NCI-H187 treated with DMSO at 0.1 percent for 48 hours (cell line): ENCODE results near the gene EFCAB10.

Experiments used
- DNase-seq: peaks from one replicate; lab custom pipeline; 2025; lab: John Stamatoyannopoulos, UW

Gene EFCAB10

GRCh38 chr7:105581066-105581811 lies at the start of gene EFCAB10:
EFCAB10 (minus strand) TSS chr7:105581493; CDS start chr7:105581463, 30 bp downstream.
- peak; percentile 48 for DNase-seq

- no peak for DNase-seq
These were observed 44.7 kb upstream of the EFCAB10 start for GRCh38 chr7:105625986-105626385.

- no peak for DNase-seq
These were observed 42.6 kb upstream of the EFCAB10 start for GRCh38 chr7:105623906-105624305.

- no peak for DNase-seq
These were observed 42.1 kb upstream of the EFCAB10 start for GRCh38 chr7:105623378-105623777.

GRCh38 chr7:105622106-105622731 lies 40.9 kb upstream of the EFCAB10 start:
- DNase-seq: no peak

- DNase-seq: no peak
These were observed 40.3 kb upstream of the EFCAB10 start for GRCh38 chr7:105621617-105622016.

GRCh38 chr7:105621176-105621575 lies 39.9 kb upstream of the EFCAB10 start:
- no peak for DNase-seq

GRCh38 chr7:105619590-105619989 lies 38.3 kb upstream of the EFCAB10 start:
- no peak for DNase-seq

GRCh38 chr7:105618016-105618296 lies 36.7 kb upstream of the EFCAB10 start:
- DNase-seq: no peak

GRCh38 chr7:105617280-105618015 lies 36.2 kb upstream of the EFCAB10 start:
- DNase-seq: no peak

- DNase-seq: no peak
These were observed 33.1 kb upstream of the EFCAB10 start for GRCh38 chr7:105614341-105614840.

- DNase-seq: no peak
These were observed 32.5 kb upstream of the EFCAB10 start for GRCh38 chr7:105613611-105614330.

GRCh38 chr7:105612806-105613205 lies 31.5 kb upstream of the EFCAB10 start:
- DNase-seq: no peak

GRCh38 chr7:105611856-105612775 lies 30.8 kb upstream of the EFCAB10 start:
- DNase-seq: no peak

- DNase-seq: no peak
These were observed 29.1 kb upstream of the EFCAB10 start for GRCh38 chr7:105610165-105610930.

GRCh38 chr7:105602325-105603305 lies 21.3 kb upstream of the EFCAB10 start:
- DNase-seq: no peak

GRCh38 chr7:105600720-105601550 lies 19.6 kb upstream of the EFCAB10 start:
- DNase-seq: no peak

GRCh38 chr7:105599551-105599950 lies 18.3 kb upstream of the EFCAB10 start:
- no peak for DNase-seq
